Cardiac fibroblast (primary cell): Measurements from ENCODE around the gene KCNAB1.
"Not testable (repeated sequence)": the region's sequence is repeated elsewhere in the genome, so short reads cannot be mapped to it uniquely, and the experiment has no call there.

ENCODE experiments used
- DNase-seq, 2 donors: peaks; one replicate each; pipeline versions ENCODE4 v3.0.0 to v3.0.0-alpha.2; 2010; ENCODE audit warnings: low read depth in 2 of 2
- H3K4me3 ChIP-seq, 2 donors: replicated peaks in 1 of 2; 1 replicate in 1 of 2; 2 replicates in 1 of 2; pipeline ENCODE4 v1.5.1; 2011; ENCODE audit warnings: low read depth in 2 of 2, low read length in 2 of 2, mild to moderate bottlenecking in 2 of 2, moderate library complexity in 1 of 2
- CTCF ChIP-seq: IDR thresholded peaks from one replicate; pipeline ENCODE4 v1.5.1; 2011; ENCODE audit warnings: low read depth, mild to moderate bottlenecking, low read length, inconsistent platforms

Gene KCNAB1

GRCh38 chr3:156230278-156230900 is 110.0 kb downstream of the KCNAB1 start:
- no peak overlapping the region for H3K4me3 ChIP-seq
- no peak for TF ChIP-seq CTCF
- peak in 1 of 2 donors; percentile 31 for DNase-seq

- H3K4me3 ChIP-seq, DNase-seq: not testable (repeated sequence)
Observed at GRCh38 chr3:156231221-156231620, 110.8 kb downstream of the KCNAB1 start.

- TF ChIP-seq CTCF = no peak
- peak in 1 of 2 donors; percentile 4 for DNase-seq
- H3K4me3 ChIP-seq = no peak overlapping the region
Observed at GRCh38 chr3:156233876-156234275, 113.5 kb downstream of the KCNAB1 start.

- TF ChIP-seq CTCF = no peak
- DNase-seq = no peak
- H3K4me3 ChIP-seq = no peak overlapping the region
Observed at GRCh38 chr3:156236556-156237260, 116.3 kb downstream of the KCNAB1 start.

- DNase-seq = no peak
- no peak for TF ChIP-seq CTCF
- no peak overlapping the region for H3K4me3 ChIP-seq
Observed at GRCh38 chr3:156240642-156241041, 120.3 kb downstream of the KCNAB1 start.

GRCh38 chr3:156246961-156247725 is 126.8 kb downstream of the KCNAB1 start:
- peak; percentile 25 to 57 for DNase-seq
- no peak overlapping the region for H3K4me3 ChIP-seq
- no peak for TF ChIP-seq CTCF

- H3K4me3 ChIP-seq = no peak overlapping the region
- DNase-seq = no peak
- TF ChIP-seq CTCF = no peak
Observed at GRCh38 chr3:156250550-156250949, 130.2 kb downstream of the KCNAB1 start.
